T-cell (primary cell): Measurements from ENCODE around the gene SPG7. TPM values are rescaled to one million over a fixed set of nuclear protein-coding genes. Genes with fewer than 3 reads are reported as not detected.

ENCODE experiments used
- ATAC-seq, 4 experiments: fragments of 200-7000 bp in 3 of 4; fragments of 150-1000 bp in 1 of 4; cut with Tn5 transposase; replicated peaks in 1 of 4; 1 replicate in 3 of 4; 2 replicates in 1 of 4; pipeline ENCODE4 v1.10.0; 2021; ENCODE audit warnings: moderate library complexity in 3 of 4, mild to moderate bottlenecking in 2 of 4, moderate number of reproducible peaks in 1 of 4
- CTCF ChIA-PET, 2 donors: fragments of 300-600 bp; sonication (Branson Sonifier 250); formaldehyde crosslinking; loops; one replicate each; lab custom pipeline; 2022; ENCODE audit warnings: antibody characterized with exemption in 2 of 2; lab: Charles Lee
- POLR2A ChIA-PET, 2 donors: fragments of 300-600 bp; sonication (Branson Sonifier 250); formaldehyde crosslinking; loops; one replicate each; lab custom pipeline; 2022; ENCODE audit warnings: antibody characterized with exemption in 2 of 2; lab: Charles Lee
- DNase-seq, 35 experiments: peaks; one replicate each; pipeline versions ENCODE4 v3.0.0 to v3.0.0-alpha.2; 2013 to 2023
- H3K27ac ChIP-seq: one replicate; pipeline ENCODE4 v1.5.1; 2013; ENCODE audit warnings: low read length
- H3K27me3 ChIP-seq, 2 experiments: replicated peaks in 1 of 2; 1 replicate in 1 of 2; 2 replicates in 1 of 2; pipeline versions ENCODE4 v1.6.1 to v1.7.0; 2013; ENCODE audit warnings: low read length in 1 of 2, mixed read lengths in 1 of 2; ENCODE audit not compliant: control insufficient read depth in 2 of 2, insufficient read depth in 2 of 2; ENCODE audit errors: extremely low read depth in 1 of 2
- H3K36me3 ChIP-seq, 2 donors: 1 replicate in 1 of 2; 2 replicates in 1 of 2; pipeline versions ENCODE4 v1.6.1 to v1.7.0; 2013; ENCODE audit warnings: low read length in 1 of 2; ENCODE audit not compliant: control insufficient read depth in 2 of 2, insufficient read depth in 1 of 2; ENCODE audit errors: extremely low read depth in 1 of 2
- H3K4me1 ChIP-seq, 2 experiments: 1 replicate in 1 of 2; 2 replicates in 1 of 2; pipeline versions ENCODE4 v1.6.1 to v1.7.0; 2013; ENCODE audit warnings: low read length in 2 of 2, mixed read lengths in 1 of 2; ENCODE audit not compliant: insufficient read depth in 2 of 2, control insufficient read depth in 1 of 2; ENCODE audit errors: extremely low read depth in 1 of 2
- H3K4me3 ChIP-seq, 2 donors: 1 replicate in 1 of 2; 2 replicates in 1 of 2; pipeline versions ENCODE4 v1.5.1 to v1.7.0; 2013; ENCODE audit warnings: mild to moderate bottlenecking in 2 of 2, low read length in 1 of 2, moderate library complexity in 1 of 2; ENCODE audit not compliant: control insufficient read depth in 1 of 2; ENCODE audit errors: extremely low read depth in 1 of 2
- H3K9me3 ChIP-seq: 2 replicates; pipeline ENCODE4 v1.7.0; 2013
- H3K27ac Mint-ChIP-seq, 2 donors: one replicate each; pipeline ENCODE4 v1.8.0; 2020 to 2021; ENCODE audit warnings: mild to moderate bottlenecking in 2 of 2, mixed read lengths in 2 of 2
- H3K27me3 Mint-ChIP-seq, 2 donors: one replicate each; pipeline ENCODE4 v1.8.0; 2021 to 2022; ENCODE audit warnings: mixed read lengths in 2 of 2
- H3K36me3 Mint-ChIP-seq: one replicate; pipeline ENCODE4 v1.8.0; 2021; ENCODE audit warnings: mixed read lengths
- H3K4me1 Mint-ChIP-seq, 3 donors: one replicate each; pipeline ENCODE4 v1.8.0; 2020 to 2022; ENCODE audit warnings: mixed read lengths in 3 of 3, mild to moderate bottlenecking in 1 of 3
- H3K4me3 Mint-ChIP-seq, 3 donors: one replicate each; pipeline ENCODE4 v1.8.0; 2020 to 2022; ENCODE audit warnings: mild to moderate bottlenecking in 3 of 3, mixed read lengths in 3 of 3, moderate library complexity in 3 of 3
- H3K9me3 Mint-ChIP-seq, 3 donors: one replicate each; pipeline ENCODE4 v1.8.0; 2020 to 2022; ENCODE audit warnings: mixed read lengths in 3 of 3
- WGBS: methylation state at CpG from one replicate; pipeline ENCODE4 v1.1.5; 2013; ENCODE audit warnings: missing lambda C conversion rate; ENCODE audit not compliant: insufficient coverage; 5-methylcytosine and 5-hydroxymethylcytosine counted together
- total RNA-seq, 35 experiments: library from RNA in 6 of 35; stranded (reverse) in 6 of 35; fragments of 120-200 nt in 1 of 35; gene quantifications; one replicate each; pipeline versions ENCODE4 v1.2.1 to v1.2.4 and lab custom pipeline; 2013 to 2026

The SPG7 gene
- total RNA-seq, 5 donors from 2014 or later (not counting 1 experiment from before 2014, with no cell fraction given): 161 to 203 (median 184) TPM

GRCh38 chr16:89482150-89482816 lies 25.9 kb upstream of the SPG7 start:
- Histone ChIP-seq H3K4me3 (no peak overlapping the region), H3K27me3 (no peaks in the 10 kb centered on the region), H3K9me3 (no peaks in the 10 kb centered on the region), H3K4me1 (peaks cover 74 to 94% of the 10 kb centered on the region in 2 experiments), H3K36me3 (peaks cover 0 to 4% of the 10 kb centered on the region in 2 donors), H3K27ac (peak overlapping the region; percentile 21)
- ChIA-PET POLR2A (interaction anchor here in 1 of 2 donors (0.7 kb wide), 1 partner anchor 36 kb away, joined by 3 read pairs; no protein-coding TSS in a partner anchor), CTCF (no interaction called here)
- no peaks in the 10 kb centered on the region for H3K27me3 Mint-ChIP-seq
- H3K4me3 Mint-ChIP-seq: peak overlapping the region; percentile 62 to 92 (median 77)
- ATAC-seq (no peak), DNase-seq (no peak)
- peak overlapping the region; percentile 90 to 99 for H3K27ac Mint-ChIP-seq
- H3K4me1 Mint-ChIP-seq: peaks cover 89 to 94% (median 92%) of the 10 kb centered on the region in 3 donors
- H3K9me3 Mint-ChIP-seq: no peaks in the 10 kb centered on the region
- 88% methylated on average over 14 of the region's 14 CpGs for WGBS
- peaks cover 25% of the 10 kb centered on the region for H3K36me3 Mint-ChIP-seq

- ATAC-seq (no peak), DNase-seq (no peak)
- Histone ChIP-seq H3K27me3 (no peaks in the 10 kb centered on the region), H3K27ac (peak overlapping the region; percentile 46), H3K4me1 (peaks cover 73 to 94% of the 10 kb centered on the region in 2 experiments), H3K9me3 (no peaks in the 10 kb centered on the region), H3K36me3 (peaks cover 0 to 4% of the 10 kb centered on the region in 2 donors), H3K4me3 (peak overlapping the region in 1 of 2 donors; percentile 19)
- POLR2A ChIA-PET: interaction anchor here (0.5 to 1.1 kb wide), 3 partner anchors 16 to 75 kb away, joined by 3 to 8 read pairs (median 4); no protein-coding TSS in a partner anchor
- Mint-ChIP-seq H3K4me1 (peaks cover 90 to 93% (median 92%) of the 10 kb centered on the region in 3 donors), H3K27ac (peak overlapping the region; percentile 90 to 99), H3K36me3 (peaks cover 25% of the 10 kb centered on the region), H3K9me3 (no peaks in the 10 kb centered on the region), H3K4me3 (peak overlapping the region; percentile 62 to 92 (median 77)), H3K27me3 (no peaks in the 10 kb centered on the region)
- no CpG with 5 or more reads among the region's 5 CpGs for WGBS
- CTCF ChIA-PET: interaction anchor here in 1 of 2 donors (1.2 kb wide), 1 partner anchor 18 kb away, joined by 4 read pairs; no protein-coding TSS in a partner anchor
Measured at GRCh38 chr16:89482817-89483205, 25.4 kb upstream of the SPG7 start.

GRCh38 chr16:89484041-89484501 lies 24.1 kb upstream of the SPG7 start:
- DNase-seq: peak in 3 of 35 experiments; percentile 20 to 76 (median 28)
- Mint-ChIP-seq H3K36me3 (peaks cover 22% of the 10 kb centered on the region), H3K27ac (peak overlapping the region; percentile 90 to 99), H3K4me3 (peak overlapping the region; percentile 77 to 92 (median 84)), H3K27me3 (peaks cover 0 to under 1% of the 10 kb centered on the region in 2 donors), H3K9me3 (no peaks in the 10 kb centered on the region), H3K4me1 (peaks cover 90 to 94% (median 92%) of the 10 kb centered on the region in 3 donors)
- Histone ChIP-seq H3K4me3 (peak overlapping the region in 1 of 2 donors; percentile 15), H3K27ac (peak overlapping the region; percentile 67), H3K36me3 (peaks cover 0 to 4% of the 10 kb centered on the region in 2 donors), H3K4me1 (peaks cover 78 to 88% of the 10 kb centered on the region in 2 experiments), H3K9me3 (no peaks in the 10 kb centered on the region), H3K27me3 (no peaks in the 10 kb centered on the region)
- POLR2A ChIA-PET: interaction anchor here (0.6 to 1.1 kb wide), 6 partner anchors 10 to 291 kb away, joined by 3 to 10 read pairs (median 4); no protein-coding TSS in a partner anchor
- no CpG with 5 or more reads among the region's 5 CpGs for WGBS
- CTCF ChIA-PET: interaction anchor here (0.9 to 1.2 kb wide), 7 partner anchors 9 to 171 kb away, joined by 3 to 6 read pairs (median 4); partner anchors contain the start of gene SPG7 (in 1 of the 2)
- ATAC-seq: peak; percentile 77 to 83 (median 82)

- Histone ChIP-seq H3K9me3 (no peaks in the 10 kb centered on the region), H3K36me3 (peaks cover 0 to 4% of the 10 kb centered on the region in 2 donors), H3K4me3 (peak overlapping the region in 1 of 2 donors; percentile 15), H3K27me3 (no peaks in the 10 kb centered on the region), H3K4me1 (peaks cover 78% of the 10 kb centered on the region in 2 experiments), H3K27ac (peak overlapping the region; percentile 67)
- ChIA-PET CTCF (no interaction called here), POLR2A (interaction anchor here (0.6 to 0.7 kb wide), 4 partner anchors 11 to 292 kb away, joined by 3 to 10 read pairs (median 4); no protein-coding TSS in a partner anchor)
- peak overlapping the region; percentile 90 to 99 for H3K27ac Mint-ChIP-seq
- H3K4me1 Mint-ChIP-seq: peaks cover 86 to 89% (median 87%) of the 10 kb centered on the region in 3 donors
- ATAC-seq (no peak), DNase-seq (peak in 3 of 35 experiments; percentile 18 to 56 (median 38))
- WGBS: 34% methylated on average over 5 of the region's 11 CpGs
- H3K27me3 Mint-ChIP-seq: peaks cover 0 to 2% of the 10 kb centered on the region in 2 donors
- H3K9me3 Mint-ChIP-seq: no peaks in the 10 kb centered on the region
- peak overlapping the region; percentile 77 to 92 (median 84) for H3K4me3 Mint-ChIP-seq
- peaks cover 22% of the 10 kb centered on the region for H3K36me3 Mint-ChIP-seq
Measured at GRCh38 chr16:89484923-89485679, 23.1 kb upstream of the SPG7 start.

GRCh38 chr16:89485701-89486246 lies 22.4 kb upstream of the SPG7 start:
- Mint-ChIP-seq H3K9me3 (no peaks in the 10 kb centered on the region), H3K27ac (peak overlapping the region; percentile 90 to 99), H3K4me3 (peak overlapping the region; percentile 77 to 92 (median 84)), H3K36me3 (peaks cover 22% of the 10 kb centered on the region), H3K4me1 (peaks cover 82 to 83% (median 83%) of the 10 kb centered on the region in 3 donors), H3K27me3 (peaks cover 0 to 2% of the 10 kb centered on the region in 2 donors)
- ChIA-PET POLR2A (interaction anchor here in 1 of 2 donors (0.6 to 0.7 kb wide), 2 partner anchors 11 to 51 kb away, joined by 5 to 10 read pairs; no protein-coding TSS in a partner anchor), CTCF (no interaction called here)
- Histone ChIP-seq H3K4me1 (peaks cover 71 to 73% of the 10 kb centered on the region in 2 experiments), H3K4me3 (peak overlapping the region in 1 of 2 donors; percentile 33), H3K9me3 (no peaks in the 10 kb centered on the region), H3K27ac (peak overlapping the region; percentile 67), H3K36me3 (peaks cover 0 to 4% of the 10 kb centered on the region in 2 donors), H3K27me3 (no peaks in the 10 kb centered on the region)
- no peak for ATAC-seq
- DNase-seq: no peak
- WGBS: 14% methylated on average over 4 of the region's 4 CpGs
